ENCODE results near the gene VSX2.

VSX2 gene

GRCh38 chr14:74221741-74222140, 17.5 kb upstream of the VSX2 start:
- no peak for DNase-seq (ENCODE audit: low read depth)

- no peak for DNase-seq (ENCODE audit: low read depth)
Observed at GRCh38 chr14:74223016-74223415, 16.2 kb upstream of the VSX2 start.

- DNase-seq (ENCODE audit: low read depth), result no peak
Observed at GRCh38 chr14:74231784-74232183, 7.5 kb upstream of the VSX2 start.

- DNase-seq (ENCODE audit: low read depth), result no peak
Observed at GRCh38 chr14:74235017-74235416, 4.2 kb upstream of the VSX2 start.

- DNase-seq (ENCODE audit: low read depth), result no peak
Observed at GRCh38 chr14:74237441-74237840, 1.8 kb upstream of the VSX2 start.

GRCh38 chr14:74239848-74240793, 872 bp downstream of the VSX2 start:
- no peak for DNase-seq (ENCODE audit: low read depth)

- no peak for DNase-seq (ENCODE audit: low read depth)
Observed at GRCh38 chr14:74240794-74241651, 1.8 kb downstream of the VSX2 start.

GRCh38 chr14:74241652-74242017, 2.4 kb downstream of the VSX2 start:
- no peak for DNase-seq (ENCODE audit: low read depth)

- no peak for DNase-seq (ENCODE audit: low read depth)
Observed at GRCh38 chr14:74242021-74242779, 3.0 kb downstream of the VSX2 start.

- DNase-seq (ENCODE audit: low read depth), result no peak
Observed at GRCh38 chr14:74242780-74243042, 3.5 kb downstream of the VSX2 start.

GRCh38 chr14:74243051-74243450, 3.8 kb downstream of the VSX2 start:
- no peak for DNase-seq (ENCODE audit: low read depth)

- DNase-seq (ENCODE audit: low read depth), result no peak
Observed at GRCh38 chr14:74244115-74244514, 4.9 kb downstream of the VSX2 start.

- no peak for DNase-seq (ENCODE audit: low read depth)
Observed at GRCh38 chr14:74245292-74245691, 6.0 kb downstream of the VSX2 start.

- DNase-seq (ENCODE audit: low read depth), result no peak
Observed at GRCh38 chr14:74246542-74246941, 7.3 kb downstream of the VSX2 start.

GRCh38 chr14:74248017-74248416, 8.8 kb downstream of the VSX2 start:
- DNase-seq (ENCODE audit: low read depth), result no peak

GRCh38 chr14:74249433-74250375, 10.5 kb downstream of the VSX2 start:
- no peak for DNase-seq (ENCODE audit: low read depth)

- no peak for DNase-seq (ENCODE audit: low read depth)
Observed at GRCh38 chr14:74255281-74255680, 16.0 kb downstream of the VSX2 start.

GRCh38 chr14:74257078-74257940, 18.1 kb downstream of the VSX2 start:
- DNase-seq (ENCODE audit: low read depth), result peak; percentile 49

GRCh38 chr14:74257941-74258763, 18.9 kb downstream of the VSX2 start:
- DNase-seq (ENCODE audit: low read depth), result no peak

- DNase-seq (ENCODE audit: low read depth), result no peak
Observed at GRCh38 chr14:74258764-74259035, 19.5 kb downstream of the VSX2 start.

Data from activated T-helper 1 cell treated with Interleukin-2 at 50 U/mL for 16 hours (primary cell).